OCI-LY3 (cell line): Measurements from ENCODE around the gene TMEM269.

Source experiments
- H2AFZ ChIP-seq: fragments of 200-600, 300-600 bp; shearing (Covaris generic); 2 replicates; pipeline ENCODE4 v1.6.0; 2014; ENCODE audit warnings: antibody characterized with exemption, low read depth, low read length
- H3K27ac ChIP-seq: fragments of 200-600, 300-600 bp; sonication (generic); 2 replicates; pipeline ENCODE4 v1.5.1; 2014; ENCODE audit warnings: mild to moderate bottlenecking, low read length, moderate library complexity, mixed read lengths
- H3K27me3 ChIP-seq: fragments of 200-600, 300-600 bp; sonication (generic); 2 replicates; pipeline ENCODE4 v1.6.1; 2014; ENCODE audit warnings: low read depth, low read length, mixed read lengths
- H3K36me3 ChIP-seq: fragments of 200-600, 300-600 bp; sonication (generic); replicated peaks from 2 replicates; pipeline ENCODE3; 2014; ENCODE audit warnings: low read depth, low read length, mixed read lengths
- H3K4me1 ChIP-seq: fragments of 300-600, 200-600 bp; sonication (generic); 2 replicates; pipeline ENCODE4 v1.6.1; 2014; ENCODE audit warnings: low read length, mixed read lengths
- H3K4me2 ChIP-seq: fragments of 200-600, 300-600 bp; sonication (generic); 2 replicates; pipeline ENCODE4 v1.6.1; 2014; ENCODE audit warnings: low read length, mixed read lengths
- H3K4me3 ChIP-seq: fragments of 300-600, 200-600 bp; sonication (generic); 2 replicates; pipeline ENCODE4 v1.5.1; 2014; ENCODE audit warnings: antibody characterized with exemption, mild to moderate bottlenecking, low read length, moderate library complexity
- H3K79me2 ChIP-seq: fragments of 300-600, 200-600 bp; shearing (Covaris generic); 2 replicates; pipeline ENCODE4 v1.6.1; 2014; ENCODE audit warnings: mild to moderate bottlenecking, low read length, mixed read lengths
- H3K9ac ChIP-seq: fragments of 300-600, 200-600 bp; shearing (Covaris generic); 2 replicates; pipeline ENCODE4 v1.6.0; 2014; ENCODE audit warnings: mild to moderate bottlenecking, low read length, moderate library complexity
- H3K9me3 ChIP-seq: fragments of 200-600, 300-600 bp; shearing (Covaris generic); 2 replicates; pipeline ENCODE4 v1.6.1; 2014; ENCODE audit warnings: low read length, mixed read lengths; ENCODE audit not compliant: insufficient read depth
- H4K20me1 ChIP-seq: fragments of 200-600, 300-600 bp; sonication (generic); 2 replicates; pipeline ENCODE4 v1.6.1; 2016; ENCODE audit warnings: low read length, mixed read lengths; ENCODE audit not compliant: insufficient read depth
- CTCF ChIP-seq: fragments of 200-600, 300-600 bp; sonication (generic); IDR thresholded peaks from 2 replicates; pipeline ENCODE4 v1.5.1; 2014; ENCODE audit warnings: antibody characterized with exemption, low read length, low read depth
- EZH2phosphoT487 ChIP-seq: fragments of 200-600 bp; shearing (Covaris generic); IDR thresholded peaks from 2 replicates; pipeline ENCODE4 v1.6.1; 2018; ENCODE audit warnings: antibody characterized with exemption, mixed run types, low read depth

Gene TMEM269

GRCh38 chr1:42835422-42835821 lies 50.6 kb downstream of the TMEM269 start:
- H4K20me1 ChIP-seq: no peaks in the 10 kb centered on the region
- no peaks in the 10 kb centered on the region for H3K36me3 ChIP-seq
- peaks cover 24% of the 10 kb centered on the region for H3K4me1 ChIP-seq
- H3K9ac ChIP-seq: no peak overlapping the region
- no peak overlapping the region for H2AFZ ChIP-seq
- H3K79me2 ChIP-seq: no peaks in the 10 kb centered on the region
- H3K9me3 ChIP-seq: no peaks in the 10 kb centered on the region
- TF ChIP-seq EZH2phosphoT487 (no peak), CTCF (no peak)
- no peaks in the 10 kb centered on the region for H3K27me3 ChIP-seq
- H3K4me3 ChIP-seq: no peak overlapping the region
- H3K27ac ChIP-seq: no peak overlapping the region
- no peak overlapping the region for H3K4me2 ChIP-seq

GRCh38 chr1:42837709-42838108 lies 52.9 kb downstream of the TMEM269 start:
- Histone ChIP-seq H3K9ac (no peak overlapping the region), H3K4me2 (peak overlapping the region; percentile 76; the same call in 1 of the 2 replicates), H4K20me1 (no peaks in the 10 kb centered on the region), H3K4me3 (no peak overlapping the region), H3K79me2 (no peaks in the 10 kb centered on the region), H2AFZ (no peak overlapping the region), H3K27ac (no peak overlapping the region), H3K36me3 (no peaks in the 10 kb centered on the region), H3K4me1 (peaks cover 24% of the 10 kb centered on the region), H3K27me3 (no peaks in the 10 kb centered on the region), H3K9me3 (no peaks in the 10 kb centered on the region)
- no peak for TF ChIP-seq EZH2phosphoT487
- no peak for TF ChIP-seq CTCF

GRCh38 chr1:42838482-42839190 lies 53.8 kb downstream of the TMEM269 start:
- Histone ChIP-seq H3K27ac (peak overlapping the region; percentile 35; the same call in 1 of the 2 replicates), H3K79me2 (no peaks in the 10 kb centered on the region), H3K27me3 (no peaks in the 10 kb centered on the region), H2AFZ (peak overlapping the region; percentile 47; the same call in 1 of the 2 replicates), H3K4me3 (peak overlapping the region; percentile 49), H3K9ac (peak overlapping the region; percentile 51; the same call in 1 of the 2 replicates), H4K20me1 (no peaks in the 10 kb centered on the region), H3K4me1 (peaks cover 24% of the 10 kb centered on the region), H3K9me3 (no peaks in the 10 kb centered on the region), H3K4me2 (peak overlapping the region; percentile 76), H3K36me3 (no peaks in the 10 kb centered on the region)
- no peak for TF ChIP-seq CTCF
- no peak for TF ChIP-seq EZH2phosphoT487

- H3K79me2 ChIP-seq: no peaks in the 10 kb centered on the region
- H3K9me3 ChIP-seq: no peaks in the 10 kb centered on the region
- H3K4me3 ChIP-seq: no peak overlapping the region
- H3K27me3 ChIP-seq: no peaks in the 10 kb centered on the region
- no peak overlapping the region for H3K27ac ChIP-seq
- H2AFZ ChIP-seq: no peak overlapping the region
- peaks cover 17% of the 10 kb centered on the region for H3K4me1 ChIP-seq
- H3K36me3 ChIP-seq: no peaks in the 10 kb centered on the region
- no peak overlapping the region for H3K9ac ChIP-seq
- no peaks in the 10 kb centered on the region for H4K20me1 ChIP-seq
- TF ChIP-seq CTCF: no peak
- TF ChIP-seq EZH2phosphoT487: no peak
- H3K4me2 ChIP-seq: no peak overlapping the region
Measured at GRCh38 chr1:42841010-42841409, 56.2 kb downstream of the TMEM269 start.
